22Rv1 (cell line): Measurements from ENCODE around the gene BET1.

Experiments used
- H3K27ac ChIP-seq: fragments of 450-650 bp; 2 replicates; pipeline ENCODE4 v1.5.1; 2017
- CTCF ChIP-seq: fragments of 450-650 bp; IDR thresholded peaks from 2 replicates; pipeline ENCODE4 v1.5.1; 2017; ENCODE audit warnings: mild to moderate bottlenecking
- ZFX ChIP-seq: fragments of 450-650 bp; IDR thresholded peaks from 2 replicates; pipeline ENCODE4 v1.6.1; 2017; ENCODE audit warnings: antibody characterized with exemption, borderline replicate concordance

BET1 gene

DNA sequence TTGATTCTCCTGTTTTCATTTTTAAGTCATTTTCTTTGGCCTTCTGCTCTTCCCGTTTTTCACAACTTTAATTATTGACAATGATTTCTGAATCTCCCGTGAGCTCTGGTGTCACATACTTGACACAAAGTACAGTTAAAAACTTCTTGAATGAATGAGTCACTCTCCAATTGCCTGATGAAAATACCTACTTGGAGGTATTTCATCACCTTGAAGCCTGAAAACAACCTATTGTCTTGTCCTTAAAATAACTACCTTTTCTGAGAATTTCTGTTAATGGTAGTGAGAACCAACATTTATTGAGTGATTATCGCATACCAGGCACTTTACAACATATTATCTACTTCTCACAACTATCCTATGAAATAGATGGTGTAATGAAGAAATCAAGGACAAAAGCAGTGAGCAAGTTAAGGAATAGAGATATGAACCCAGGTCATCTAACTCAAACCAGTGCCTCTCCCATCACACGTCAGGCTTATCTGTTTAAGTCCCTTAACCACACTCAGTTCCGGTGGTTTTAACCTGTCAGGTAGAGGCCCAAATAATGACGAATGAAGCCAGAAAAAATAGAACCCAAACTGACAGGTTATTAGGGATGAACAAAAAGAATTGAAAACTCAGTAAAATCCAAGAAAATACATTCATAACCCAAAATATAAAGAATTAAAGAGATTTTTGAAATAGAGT lies 11.6 kb downstream of the BET1 start:
- TF ChIP-seq ZFX, result no peak
- no peak for TF ChIP-seq CTCF
- H3K27ac ChIP-seq, result no peak overlapping the region

DNA sequence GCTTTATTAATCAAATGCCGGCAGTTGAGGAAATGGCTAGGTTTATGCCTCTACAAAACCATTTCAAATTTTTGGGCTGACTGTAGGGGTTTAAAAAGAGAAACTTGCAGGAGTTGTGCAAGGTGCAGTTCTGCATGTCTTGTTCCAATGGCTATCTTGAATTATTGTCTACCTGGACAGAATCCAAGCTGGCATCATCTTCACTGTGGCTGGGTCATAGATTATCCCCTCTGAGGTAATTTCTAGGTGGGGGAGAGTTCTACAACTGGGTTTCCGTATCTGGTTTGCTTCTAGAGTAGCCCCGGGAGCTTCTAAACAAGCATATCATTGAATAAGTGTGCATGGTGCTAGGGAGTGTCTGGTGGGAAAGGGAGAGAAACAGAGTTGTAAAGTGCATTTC lies 16.9 kb downstream of the BET1 start:
- H3K27ac ChIP-seq, result no peak overlapping the region
- TF ChIP-seq ZFX (no peak), CTCF (no peak)

DNA sequence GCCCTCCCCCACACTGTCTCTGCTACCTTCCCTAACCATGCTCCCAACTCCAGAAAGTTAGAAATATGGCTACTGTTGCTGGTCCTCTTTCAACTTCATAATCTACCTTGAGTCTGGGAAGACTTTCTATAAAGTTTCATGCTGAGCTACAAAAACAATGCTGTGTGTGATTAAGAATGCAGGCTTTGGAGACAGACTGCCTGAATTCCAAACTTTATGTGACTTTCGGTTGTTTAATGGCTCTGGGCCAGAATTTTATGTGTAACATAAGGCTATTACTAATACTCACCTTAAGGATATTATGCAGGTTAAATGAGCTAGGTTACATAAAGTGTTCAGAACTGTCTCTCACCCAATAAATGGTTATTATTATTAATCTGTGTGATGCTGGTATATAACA lies 19.1 kb downstream of the BET1 start:
- H3K27ac ChIP-seq, result no peak overlapping the region
- no peak for TF ChIP-seq ZFX
- no peak for TF ChIP-seq CTCF

GRCh38 chr7:93984024-93984423 lies 20.1 kb downstream of the BET1 start:
- no peak overlapping the region for H3K27ac ChIP-seq
- no peak for TF ChIP-seq ZFX
- no peak for TF ChIP-seq CTCF

GRCh38 chr7:93981480-93981874 lies 22.7 kb downstream of the BET1 start:
- no peak overlapping the region for H3K27ac ChIP-seq
- TF ChIP-seq ZFX, result no peak
- TF ChIP-seq CTCF, result no peak

- H3K27ac ChIP-seq, result no peak overlapping the region
- TF ChIP-seq CTCF, result no peak
- TF ChIP-seq ZFX, result no peak
These were observed 23.2 kb downstream of the BET1 start for GRCh38 chr7:93980744-93981479.
